ENCODE data around the gene GTF2H3. TPM values are rescaled to one million over a fixed set of nuclear protein-coding genes. Genes with fewer than 3 reads are reported as not detected.
A peak's percentile ranks its signal among the peaks of the same experiment; 100 is the strongest.

GTF2H3 gene
- total RNA-seq, 1 donor from 2014 or later, result 13.3 TPM

GRCh38 chr12:123634142-123634561 lies 523 bp downstream of the GTF2H3 start:
- DNase-seq (ENCODE audit: missing footprints) (no peak), ATAC-seq (no peak)
- intact Hi-C loops (cut with DNase I), result no loop called here

- intact Hi-C loops (cut with DNase I), result no loop called here
- DNase-seq (ENCODE audit: missing footprints) (no peak), ATAC-seq (no peak)
Observed at GRCh38 chr12:123643911-123644310, 10.3 kb downstream of the GTF2H3 start.

GRCh38 chr12:123645380-123645779 lies 11.8 kb downstream of the GTF2H3 start:
- DNase-seq (ENCODE audit: missing footprints) (no peak), ATAC-seq (no peak)
- intact Hi-C loops (cut with DNase I), result no loop called here

- intact Hi-C loops (cut with DNase I), result no loop called here
- ATAC-seq, result no peak
- no peak for DNase-seq (ENCODE audit: missing footprints)
Observed at GRCh38 chr12:123645878-123646277, 12.2 kb downstream of the GTF2H3 start.

GRCh38 chr12:123648401-123648800 lies 14.8 kb downstream of the GTF2H3 start:
- intact Hi-C loops (cut with DNase I), result no loop called here
- DNase-seq (ENCODE audit: missing footprints) (no peak), ATAC-seq (no peak)

GRCh38 chr12:123654129-123654701 lies 20.6 kb downstream of the GTF2H3 start:
- intact Hi-C loops (cut with DNase I), result no loop called here
- DNase-seq (ENCODE audit: missing footprints) (no peak), ATAC-seq (no peak)

GRCh38 chr12:123655420-123655819 lies 21.8 kb downstream of the GTF2H3 start:
- intact Hi-C loops (cut with DNase I), result no loop called here

GRCh38 chr12:123656392-123656791 lies 22.8 kb downstream of the GTF2H3 start:
- intact Hi-C loops (cut with DNase I), result no loop called here
- ATAC-seq (peak; percentile 39), DNase-seq (ENCODE audit: missing footprints) (no peak)

More at GRCh38 chr12:123655420-123655819, 21.8 kb downstream of the GTF2H3 start:
- DNase-seq (ENCODE audit: missing footprints), result no peak
- ATAC-seq, result peak; percentile 84

GRCh38 chr12:123657211-123657610 lies 23.6 kb downstream of the GTF2H3 start:
- no peak for DNase-seq (ENCODE audit: missing footprints)
- ATAC-seq, result no peak
- intact Hi-C loops (cut with DNase I), result no loop called here

- ATAC-seq (no peak), DNase-seq (ENCODE audit: missing footprints) (no peak)
- intact Hi-C loops (cut with DNase I), result no loop called here
Observed at GRCh38 chr12:123659996-123660727, 26.5 kb downstream of the GTF2H3 start.

- intact Hi-C loops (cut with DNase I), result no loop called here
- no peak for DNase-seq (ENCODE audit: missing footprints)
- ATAC-seq, result no peak
Observed at GRCh38 chr12:123667771-123668170, 34.1 kb downstream of the GTF2H3 start.

- DNase-seq (ENCODE audit: missing footprints), result peak; percentile 98
- intact Hi-C loops (cut with DNase I), result no loop called here
Observed at GRCh38 chr12:123670882-123671728, 37.5 kb downstream of the GTF2H3 start, which contains the start of gene TCTN2. TSS of gene TCTN2 (plus strand) at chr12:123671113. CDS start at chr12:123671241, 128 bp downstream.

GRCh38 chr12:123671876-123672275 lies 38.2 kb downstream of the GTF2H3 start:
- DNase-seq (ENCODE audit: missing footprints), result no peak
- intact Hi-C loops (cut with DNase I), result no loop called here
- ATAC-seq, result no peak

More at GRCh38 chr12:123670882-123671728, 37.5 kb downstream of the GTF2H3 start, which contains the start of gene TCTN2:
- peak; percentile 97 for ATAC-seq

GRCh38 chr12:123675436-123675835 lies 41.8 kb downstream of the GTF2H3 start:
- ATAC-seq, result no peak
- intact Hi-C loops (cut with DNase I), result no loop called here
- DNase-seq (ENCODE audit: missing footprints), result no peak

GRCh38 chr12:123676616-123677320 lies 43.1 kb downstream of the GTF2H3 start:
- intact Hi-C loops (cut with DNase I), result no loop called here
- DNase-seq (ENCODE audit: missing footprints) (no peak), ATAC-seq (no peak)

GRCh38 chr12:123678981-123679380 lies 45.4 kb downstream of the GTF2H3 start:
- no peak for DNase-seq (ENCODE audit: missing footprints)
- ATAC-seq, result no peak
- intact Hi-C loops (cut with DNase I), result no loop called here

GRCh38 chr12:123681605-123682004 lies 48.0 kb downstream of the GTF2H3 start:
- intact Hi-C loops (cut with DNase I), result no loop called here
- ATAC-seq (no peak), DNase-seq (ENCODE audit: missing footprints) (no peak)

GRCh38 chr12:123683964-123684363 lies 50.3 kb downstream of the GTF2H3 start:
- intact Hi-C loops (cut with DNase I), result no loop called here
- ATAC-seq (no peak), DNase-seq (ENCODE audit: missing footprints) (no peak)

GRCh38 chr12:123686636-123687190 lies 53.1 kb downstream of the GTF2H3 start:
- intact Hi-C loops (cut with DNase I), result no loop called here
- ATAC-seq (no peak), DNase-seq (ENCODE audit: missing footprints) (no peak)

All from Right ventricle myocardium inferior (tissue), 1 donor.